GM15510 (cell line): ENCODE results near the gene HELLS.

ENCODE experiments used
- POLR2A ChIP-seq: IDR thresholded peaks from 3 replicates; pipeline ENCODE4 v1.6.1; 2011; ENCODE audit warnings: borderline replicate concordance; ENCODE audit not compliant: insufficient read length; ENCODE audit errors: extremely low read depth

The HELLS gene

GRCh38 chr10:94591461-94592205 is 46.0 kb downstream of the HELLS start:
- no peak for TF ChIP-seq POLR2A

DNA sequence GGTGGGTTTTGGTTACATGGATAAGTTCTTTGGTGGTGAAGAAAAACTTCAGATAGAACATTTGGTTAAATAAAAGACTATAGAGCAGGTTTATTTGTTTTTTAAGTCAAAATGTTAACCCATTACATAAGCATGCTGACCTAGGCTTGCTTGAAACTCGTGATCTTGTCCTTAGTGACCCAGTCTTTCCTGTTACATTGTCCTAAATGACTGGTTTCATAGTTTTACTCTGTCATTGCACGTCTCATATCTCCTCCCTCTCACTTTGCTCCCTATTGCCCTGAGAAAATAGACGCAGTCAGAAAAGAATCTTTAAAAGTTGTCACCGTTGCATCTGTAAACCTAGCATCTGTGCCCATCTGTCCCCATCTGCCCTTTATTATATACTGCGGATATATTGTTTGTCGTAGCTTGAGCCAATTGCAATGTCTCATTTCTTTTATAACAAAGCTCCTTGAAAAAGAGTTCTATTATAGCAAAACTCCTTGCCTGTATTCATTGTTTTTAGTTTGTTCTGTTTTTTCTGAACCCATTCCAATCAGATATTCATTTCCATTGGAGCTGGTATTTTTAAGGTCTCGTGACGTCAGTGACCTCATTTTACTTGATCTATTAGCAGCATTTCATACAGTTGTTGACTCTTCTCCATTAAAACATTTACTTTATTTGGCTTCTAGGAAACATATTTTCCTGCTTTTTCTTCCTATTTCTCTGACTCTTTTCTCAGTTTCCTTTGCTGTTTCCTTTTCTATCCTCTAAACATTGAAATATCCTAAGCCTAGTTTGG is 57.3 kb downstream of the HELLS start:
- TF ChIP-seq POLR2A: no peak

GRCh38 chr10:94607111-94607510 is 61.5 kb downstream of the HELLS start:
- no peak for TF ChIP-seq POLR2A

DNA sequence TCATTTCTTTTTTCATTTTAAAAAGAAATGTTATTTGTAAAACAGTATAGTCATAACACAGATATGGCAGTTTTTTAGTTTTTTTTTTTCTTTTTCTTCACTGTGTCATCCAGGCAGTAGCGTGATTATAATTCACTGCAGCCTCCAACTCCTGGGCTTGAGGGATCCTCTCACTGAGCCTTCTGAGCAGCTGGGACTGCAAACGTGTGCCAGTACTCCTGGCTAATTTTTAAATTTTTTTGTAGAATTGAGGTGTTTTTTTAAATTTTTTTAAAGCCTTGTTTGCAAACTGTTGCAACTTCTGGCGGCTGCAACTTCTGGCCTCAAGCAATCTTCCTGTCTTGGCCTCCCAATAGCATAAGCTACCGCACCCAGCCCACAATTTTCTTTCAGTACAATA is 63.0 kb downstream of the HELLS start:
- TF ChIP-seq POLR2A: no peak

GRCh38 chr10:94614558-94614957 is 69.0 kb downstream of the HELLS start:
- TF ChIP-seq POLR2A: no peak

- TF ChIP-seq POLR2A: no peak
Measured at GRCh38 chr10:94617389-94617944, 71.9 kb downstream of the HELLS start.

- TF ChIP-seq POLR2A: no peak
Measured at GRCh38 chr10:94622666-94623205, 77.1 kb downstream of the HELLS start.

GRCh38 chr10:94623572-94623971 is 78.0 kb downstream of the HELLS start:
- TF ChIP-seq POLR2A: no peak

GRCh38 chr10:94626476-94626875 is 80.9 kb downstream of the HELLS start:
- TF ChIP-seq POLR2A: no peak

DNA sequence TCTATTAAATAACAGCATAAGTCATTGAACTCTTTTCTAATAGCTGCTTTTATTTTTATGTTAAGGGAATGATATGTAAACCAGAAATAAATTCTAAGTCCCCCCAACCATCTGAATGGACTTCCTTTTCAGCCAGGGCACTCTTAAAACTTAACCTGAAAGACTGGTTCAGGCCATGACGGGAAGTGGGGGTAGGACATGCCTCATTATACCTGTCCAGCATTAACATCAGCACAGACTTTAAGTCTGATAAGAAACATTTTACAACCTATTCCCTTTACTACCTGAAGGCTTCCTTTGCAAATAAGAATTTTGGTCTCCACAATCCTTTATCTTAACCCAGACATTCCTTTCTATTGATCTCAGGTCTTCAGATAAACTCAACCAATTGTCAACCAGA is 81.9 kb downstream of the HELLS start:
- no peak for TF ChIP-seq POLR2A

- no peak for TF ChIP-seq POLR2A
Measured at GRCh38 chr10:94630017-94630688, 84.6 kb downstream of the HELLS start.

GRCh38 chr10:94631077-94631875 is 85.7 kb downstream of the HELLS start:
- TF ChIP-seq POLR2A: no peak

DNA sequence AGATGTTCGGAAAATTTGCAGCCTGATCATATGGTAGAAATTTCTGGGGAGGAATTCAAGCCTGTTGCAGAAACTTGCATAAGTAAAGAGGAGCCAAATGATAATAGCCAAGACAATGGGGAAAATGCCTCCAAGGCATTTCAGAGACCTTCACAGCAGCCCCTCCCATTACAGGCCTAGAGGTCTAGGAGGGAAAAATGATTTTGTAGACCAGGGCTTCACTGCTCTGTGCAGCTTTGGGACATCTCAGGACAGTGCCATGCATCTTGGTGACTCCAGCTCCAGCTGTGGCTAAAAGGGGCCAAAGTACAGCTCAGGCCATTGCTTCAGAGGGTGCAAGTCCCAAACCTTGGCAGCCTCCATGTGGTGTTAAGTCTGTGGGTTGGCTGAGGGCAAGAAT is 87.4 kb downstream of the HELLS start:
- TF ChIP-seq POLR2A: no peak

GRCh38 chr10:94639902-94640301 is 94.3 kb downstream of the HELLS start:
- no peak for TF ChIP-seq POLR2A
